Brain pericyte (primary cell): ENCODE measurements around the gene MAP3K4.

Source experiments
- DNase-seq: peaks from one replicate; pipeline ENCODE4 v3.0.0-alpha.2; 2012; ENCODE audit warnings: low read depth, low spot score

Gene MAP3K4

DNA sequence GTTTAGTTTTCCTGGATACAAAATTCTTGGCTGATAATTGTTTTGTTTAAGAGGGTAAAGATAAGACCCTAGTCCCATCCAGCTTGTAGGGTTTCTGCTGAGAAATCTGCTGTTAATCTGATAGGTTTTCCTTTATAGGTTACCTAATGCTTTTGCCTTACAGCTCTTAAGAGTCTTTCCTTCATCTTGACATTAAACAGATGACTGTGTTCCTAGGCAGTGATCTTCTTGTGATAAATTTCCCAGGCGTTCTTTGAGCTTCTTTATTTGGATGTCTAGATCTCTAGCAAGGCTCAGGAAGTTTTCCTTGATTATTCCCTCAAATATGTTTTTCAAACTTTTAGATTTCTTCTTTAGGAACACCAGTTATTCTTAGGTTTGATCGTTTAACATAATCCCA is 134.0 kb downstream of the MAP3K4 start:
- DNase-seq, result no peak

DNA sequence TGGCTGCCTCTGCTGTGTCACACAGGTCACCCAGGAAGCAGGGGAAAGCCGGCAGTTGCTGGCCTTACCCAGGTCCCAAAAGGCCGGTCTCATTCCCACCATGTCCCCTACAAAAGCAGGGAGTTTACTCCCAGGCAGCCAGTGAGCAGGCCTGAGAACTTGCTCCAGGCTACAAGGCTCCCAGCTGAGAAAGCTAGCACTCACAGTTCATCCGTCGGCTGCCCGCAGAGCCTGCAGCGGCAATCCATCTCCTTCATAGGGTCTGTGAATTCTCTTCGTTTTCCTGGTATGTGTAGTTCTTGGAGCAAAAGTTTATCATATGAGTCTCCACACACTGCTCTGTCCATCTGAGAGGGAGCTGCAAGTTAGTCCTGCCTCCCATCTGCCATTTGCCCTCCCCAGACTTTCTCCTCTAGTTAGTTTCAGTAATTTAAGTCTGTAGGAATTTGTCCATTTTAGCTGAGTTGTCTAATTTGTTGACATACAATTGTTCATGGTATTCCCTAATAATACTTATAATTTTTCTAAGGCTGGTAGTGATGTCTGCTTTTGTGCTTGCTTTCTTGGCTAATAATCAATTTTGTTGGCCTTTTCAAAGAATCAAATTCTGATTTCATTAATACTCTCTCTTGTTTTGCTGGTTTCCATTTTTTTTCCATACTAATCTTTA is 135.6 kb downstream of the MAP3K4 start:
- DNase-seq, result no peak

DNA sequence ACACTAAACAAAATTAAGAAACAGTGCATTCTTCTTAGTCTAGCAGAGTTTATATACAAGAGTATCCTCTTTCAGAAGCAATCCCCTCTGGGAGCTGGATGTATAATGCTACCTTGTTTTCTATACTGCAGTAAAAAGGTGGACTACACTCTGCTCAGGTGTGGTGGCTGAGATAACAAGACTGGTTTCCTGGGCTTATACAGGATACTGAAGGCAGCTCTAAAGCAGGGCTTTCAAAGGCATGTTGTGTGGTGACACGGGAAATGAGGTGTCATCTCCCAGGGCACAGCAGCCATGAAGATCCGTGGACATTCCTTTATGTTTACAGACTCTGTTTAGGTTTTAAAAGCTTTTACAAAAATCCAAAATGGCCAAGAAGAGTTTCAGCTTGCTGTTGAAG is 136.7 kb downstream of the MAP3K4 start:
- no peak for DNase-seq

DNA sequence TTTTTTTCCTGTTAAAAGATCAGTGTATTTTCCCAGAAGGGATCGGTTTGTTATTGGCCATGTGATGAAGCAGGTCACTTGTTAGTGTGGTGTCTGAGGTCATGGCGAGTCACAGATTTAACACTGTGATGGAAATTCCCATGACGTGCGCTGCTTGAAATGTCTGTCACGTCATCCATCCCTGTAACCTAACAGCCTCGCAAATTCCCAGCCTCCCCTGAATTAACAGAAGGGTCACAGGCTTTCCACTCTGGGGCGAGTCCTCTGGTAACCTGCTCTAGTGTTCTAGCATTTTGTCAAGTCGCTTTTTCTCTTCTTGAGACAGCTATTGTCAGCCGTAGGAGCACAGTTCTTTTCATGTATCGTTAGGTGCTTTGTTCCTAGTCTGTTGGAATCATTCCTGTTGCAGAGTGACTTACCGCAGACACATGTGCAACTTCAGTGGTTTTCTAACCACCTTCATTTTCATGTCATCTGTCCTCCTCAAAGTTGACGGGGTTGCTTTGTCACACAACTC is 137.2 kb downstream of the MAP3K4 start:
- DNase-seq, result no peak

DNA sequence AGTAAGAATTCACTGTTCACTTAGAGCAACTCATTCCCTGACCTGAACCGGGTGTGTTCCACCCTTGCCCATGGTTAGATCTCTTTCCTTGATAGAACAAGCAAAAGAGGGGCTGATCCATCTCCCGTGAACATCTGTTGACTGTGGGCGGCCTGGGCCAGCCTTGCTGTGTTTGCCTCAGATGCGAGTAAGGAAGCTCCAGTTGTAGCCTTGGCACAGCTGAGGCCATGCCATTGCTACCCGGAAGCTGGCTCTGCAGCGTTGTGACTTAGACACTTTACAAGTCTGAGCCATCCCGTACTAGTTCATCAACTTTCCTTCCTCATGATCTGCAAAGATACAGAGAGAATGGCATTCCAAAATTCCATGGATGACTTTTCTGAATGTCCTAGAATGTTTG is 139.0 kb downstream of the MAP3K4 start:
- no peak for DNase-seq

DNA sequence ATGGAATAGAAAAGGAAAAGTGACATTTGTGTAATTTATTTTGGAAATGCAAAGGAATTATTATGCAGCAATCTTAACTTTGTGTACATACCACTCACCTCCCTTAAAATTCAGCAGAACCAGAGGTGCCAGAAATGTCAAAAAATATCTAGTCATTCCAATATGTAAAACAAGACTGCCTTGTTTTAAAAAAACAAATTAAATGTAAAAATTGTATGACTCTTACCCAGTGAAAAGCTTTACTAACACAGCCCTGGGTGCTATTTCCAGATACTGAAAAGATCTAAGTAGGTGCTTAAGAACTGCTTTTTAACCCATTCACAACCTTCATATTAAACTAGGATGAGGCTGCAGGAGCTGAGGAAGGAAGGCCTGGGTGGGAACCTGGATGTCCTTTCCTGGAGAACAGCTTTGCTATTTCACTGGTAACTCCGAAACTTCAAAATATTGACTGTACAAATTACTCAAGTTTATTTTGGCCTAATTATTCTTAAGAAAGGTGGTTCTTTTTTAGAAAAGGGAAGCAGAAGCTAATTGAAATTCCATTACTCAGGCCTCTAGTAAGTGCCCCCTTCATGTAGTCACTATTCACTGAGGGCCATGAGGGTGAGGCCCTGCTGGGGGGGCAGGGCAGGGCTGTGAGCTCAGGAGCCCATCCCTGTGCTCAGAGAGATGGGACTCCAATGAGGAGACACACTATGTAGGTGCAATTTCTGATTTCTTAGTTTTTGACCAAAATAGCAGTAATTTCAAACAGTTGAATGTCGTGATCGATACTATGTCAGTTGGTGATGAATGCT is 139.6 kb downstream of the MAP3K4 start:
- DNase-seq, result no peak

DNA sequence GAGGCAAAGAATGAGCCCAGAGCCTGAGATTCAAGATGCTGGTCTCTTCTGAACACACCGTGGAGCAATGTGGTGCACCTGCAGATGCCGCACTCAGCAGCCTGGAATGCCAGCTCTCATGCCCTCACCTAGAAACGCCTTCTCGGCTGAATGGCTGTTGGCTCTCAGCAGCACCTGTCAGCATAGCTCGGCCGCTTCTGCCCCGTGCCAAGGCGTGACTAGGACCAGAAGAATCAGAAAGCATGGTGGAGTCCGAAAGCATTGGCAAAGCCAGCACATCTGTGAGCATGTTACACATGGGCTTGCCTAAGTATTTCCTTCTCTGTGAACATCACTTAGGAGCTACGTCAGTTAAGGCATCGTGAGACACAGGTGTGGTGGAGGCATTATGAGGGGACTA is 140.8 kb downstream of the MAP3K4 start:
- no peak for DNase-seq

DNA sequence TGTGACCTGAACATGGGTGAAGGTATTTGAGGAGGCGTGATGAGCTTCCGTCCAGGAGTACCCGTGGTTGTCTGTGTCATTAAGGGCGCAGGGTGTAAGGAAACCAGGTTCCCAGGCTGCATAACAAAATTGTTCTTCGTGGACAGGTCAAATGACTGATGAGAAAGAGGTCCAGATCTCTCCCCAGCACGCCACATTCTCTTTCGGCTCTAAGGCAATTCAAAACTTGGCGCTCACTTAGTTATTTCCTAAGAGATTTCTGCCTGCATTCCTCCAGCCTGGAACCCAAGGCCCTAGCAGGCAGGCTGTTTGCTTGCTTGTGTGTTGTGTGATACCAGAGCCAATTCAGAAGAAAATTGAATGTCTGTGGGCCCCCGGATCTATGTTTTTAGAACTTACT is 142.4 kb downstream of the MAP3K4 start:
- no peak for DNase-seq

DNA sequence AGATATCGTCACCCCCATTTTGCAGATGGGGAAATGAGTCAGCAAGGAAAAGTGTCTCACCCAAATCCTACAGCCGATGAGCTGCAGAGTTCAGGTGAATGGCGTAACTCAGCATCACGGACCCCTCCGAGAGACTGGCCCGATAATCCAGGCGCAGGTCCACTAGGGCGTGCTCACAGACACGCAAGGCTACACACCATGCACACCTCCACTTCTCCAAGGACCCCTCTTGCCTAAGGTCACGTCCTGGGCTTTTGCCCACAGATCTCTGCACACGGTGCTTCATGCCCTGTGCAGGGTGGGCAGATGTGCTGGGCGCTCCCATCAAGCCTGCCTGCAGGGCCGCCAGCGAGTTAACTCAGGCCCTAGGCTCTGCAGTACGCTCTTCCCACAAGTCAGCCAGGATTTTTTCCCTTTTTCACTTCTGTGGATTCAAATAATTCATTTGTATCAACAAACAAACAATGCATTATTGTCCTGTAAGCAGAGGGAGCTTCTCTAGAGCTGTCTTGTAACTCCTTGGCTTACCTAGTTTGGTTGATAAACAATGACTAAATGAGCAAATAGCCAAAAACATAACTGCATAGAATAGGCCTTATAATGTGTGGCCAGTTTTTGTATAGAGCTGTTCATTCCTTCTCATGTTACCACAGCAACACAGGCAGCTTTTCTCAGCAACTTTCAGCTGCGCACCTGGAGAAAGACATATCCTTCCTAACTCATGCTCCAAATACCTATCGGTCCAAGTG is 143.2 kb downstream of the MAP3K4 start:
- DNase-seq, result no peak

DNA sequence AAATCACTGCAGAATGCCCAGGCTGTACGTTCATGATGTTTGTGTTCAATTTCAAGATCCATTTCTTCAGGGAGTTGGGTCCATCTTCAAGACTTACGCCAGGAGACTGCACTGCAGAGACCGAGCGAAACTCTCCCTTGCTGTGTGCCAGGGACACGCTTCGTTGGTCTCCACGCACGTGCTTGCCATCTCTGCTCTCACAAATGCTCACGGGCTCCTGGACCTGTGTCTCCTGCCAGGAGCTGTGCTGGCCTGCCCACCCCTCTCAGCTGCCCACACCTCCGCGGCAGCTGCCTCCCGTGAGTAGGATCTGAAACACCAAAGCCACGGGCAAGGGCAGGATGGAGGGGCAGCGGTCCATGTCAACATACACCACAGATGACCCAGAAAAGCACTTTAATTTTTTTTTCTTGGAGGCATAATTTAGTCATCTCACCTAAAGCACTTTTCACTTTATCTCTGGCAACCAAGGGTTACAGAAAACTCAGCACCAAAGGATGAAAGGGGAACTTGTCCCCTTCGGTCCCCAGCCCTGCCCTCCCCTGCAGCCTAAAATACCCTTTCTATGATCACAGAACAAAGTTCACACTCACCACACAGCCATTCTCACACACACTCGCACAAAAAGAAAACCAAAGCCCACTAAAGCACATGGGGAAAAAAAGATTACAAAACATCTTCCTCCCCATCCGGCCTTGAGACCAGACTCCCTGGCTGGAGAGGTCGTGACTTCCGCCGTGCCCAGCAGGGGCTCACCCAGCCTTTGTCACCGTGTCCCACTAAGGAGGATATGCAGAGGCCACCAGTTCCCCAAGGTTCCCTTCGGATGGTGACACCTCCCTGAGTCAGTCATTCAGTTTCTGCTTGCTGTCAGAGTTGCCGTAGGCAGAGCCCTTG is 144.4 kb downstream of the MAP3K4 start:
- DNase-seq, result no peak

DNA sequence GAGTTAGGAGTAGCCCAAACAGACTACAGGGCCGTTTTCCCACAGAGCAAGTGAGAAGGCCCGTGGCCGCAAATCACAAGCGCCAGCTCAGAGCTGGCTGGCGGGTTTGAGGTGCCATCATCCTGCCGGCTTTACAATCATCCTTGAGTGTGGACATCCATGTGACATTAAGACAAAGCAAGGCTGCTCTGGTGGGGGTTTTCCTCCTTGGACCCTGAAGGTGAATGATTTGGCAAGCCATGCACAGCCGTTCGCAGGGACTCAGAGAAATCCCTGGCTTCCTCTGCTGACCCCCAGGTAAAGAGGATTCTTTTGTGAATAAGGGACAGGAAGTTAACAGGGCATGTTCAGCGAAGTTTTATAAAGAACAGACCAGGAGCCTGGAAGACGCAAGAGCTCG is 145.1 kb downstream of the MAP3K4 start:
- no peak for DNase-seq

DNA sequence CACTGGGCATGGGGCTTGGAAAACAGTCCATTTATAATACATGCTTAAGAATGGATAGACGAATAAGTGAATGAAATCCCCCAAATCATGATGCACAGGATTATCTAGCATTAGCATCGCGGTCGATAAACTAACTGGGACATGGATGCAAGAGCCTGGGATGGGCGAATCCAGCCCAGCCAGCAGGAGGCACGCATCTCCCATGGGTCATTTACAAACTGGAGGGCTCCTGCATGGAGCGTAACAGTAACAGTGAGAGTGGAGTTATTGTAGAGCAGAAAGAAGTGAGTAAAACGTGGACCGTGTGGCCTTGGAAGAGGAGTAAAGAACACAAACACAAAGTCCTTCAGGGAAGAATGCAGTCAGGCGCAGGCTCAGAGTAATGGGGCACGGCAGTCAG is 145.8 kb downstream of the MAP3K4 start:
- no peak for DNase-seq

DNA sequence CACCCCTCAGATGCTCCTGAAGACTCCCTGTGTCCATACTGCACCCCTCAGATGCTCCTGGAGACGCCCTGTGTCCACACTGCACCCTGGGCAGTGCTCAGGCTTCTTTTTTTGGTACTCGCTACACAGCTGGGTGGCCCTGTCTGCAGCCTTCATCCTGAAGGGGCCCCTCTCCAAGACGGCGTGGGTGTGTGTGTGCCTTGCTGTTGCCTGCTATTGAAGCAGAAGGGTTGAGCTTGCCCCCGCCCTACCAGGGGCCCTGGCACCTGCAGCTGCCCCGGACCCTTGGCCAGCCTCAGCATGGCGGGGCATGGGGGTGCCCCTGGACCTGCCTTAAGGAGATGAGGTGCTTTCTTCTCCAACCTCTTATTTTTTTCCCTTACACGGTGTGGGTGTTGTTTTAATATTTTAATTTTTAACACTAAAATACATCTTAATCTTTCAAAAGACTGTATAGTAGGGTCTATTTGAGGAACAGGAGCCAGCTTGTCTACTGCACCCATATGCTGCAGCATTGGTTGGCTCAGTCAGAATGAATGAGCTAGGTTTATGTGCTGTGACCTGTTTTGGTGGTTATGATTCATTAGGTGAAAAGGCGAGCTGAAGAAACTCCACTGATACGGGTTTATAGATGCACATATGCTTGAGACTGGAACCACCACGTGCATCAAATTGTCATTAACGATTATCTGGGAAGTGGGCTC is 146.4 kb downstream of the MAP3K4 start:
- DNase-seq, result no peak

DNA sequence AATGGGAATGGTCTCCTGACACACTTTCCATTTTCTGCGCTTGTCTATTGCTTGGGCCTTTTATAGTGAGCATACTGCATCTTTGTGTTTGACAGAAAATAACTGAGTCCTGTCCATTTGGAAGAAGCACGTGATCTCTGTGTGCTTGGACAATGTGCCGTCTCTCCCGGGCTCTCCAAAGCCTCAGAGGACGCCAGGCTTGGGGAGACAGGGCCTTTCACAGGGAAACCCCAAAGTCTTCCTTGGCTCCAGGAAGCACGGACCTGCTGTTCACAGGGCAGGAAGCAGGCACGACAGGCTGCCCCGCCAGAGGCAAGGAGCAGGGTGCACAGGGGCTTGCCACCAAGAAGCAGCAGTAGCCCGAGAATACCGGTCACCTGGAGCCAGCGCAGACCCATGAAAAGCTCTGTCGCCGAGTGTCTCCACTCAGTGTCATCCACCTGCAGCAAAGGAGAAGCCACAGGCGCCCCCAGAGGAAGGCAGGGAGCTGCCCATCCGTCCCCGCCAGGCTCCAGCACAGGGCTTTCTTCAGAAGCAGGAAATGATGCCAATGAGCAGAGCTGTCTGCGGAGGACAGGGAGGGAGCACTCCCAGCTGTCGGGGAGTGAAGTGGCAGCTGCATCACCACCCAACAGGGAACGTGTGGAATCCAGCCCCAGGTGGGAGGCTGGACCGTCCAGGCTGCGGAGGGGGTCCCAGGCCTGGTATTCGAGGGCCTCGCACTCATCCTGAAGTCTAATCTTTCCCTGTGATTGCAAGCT is 147.2 kb downstream of the MAP3K4 start:
- DNase-seq, result no peak

DNA sequence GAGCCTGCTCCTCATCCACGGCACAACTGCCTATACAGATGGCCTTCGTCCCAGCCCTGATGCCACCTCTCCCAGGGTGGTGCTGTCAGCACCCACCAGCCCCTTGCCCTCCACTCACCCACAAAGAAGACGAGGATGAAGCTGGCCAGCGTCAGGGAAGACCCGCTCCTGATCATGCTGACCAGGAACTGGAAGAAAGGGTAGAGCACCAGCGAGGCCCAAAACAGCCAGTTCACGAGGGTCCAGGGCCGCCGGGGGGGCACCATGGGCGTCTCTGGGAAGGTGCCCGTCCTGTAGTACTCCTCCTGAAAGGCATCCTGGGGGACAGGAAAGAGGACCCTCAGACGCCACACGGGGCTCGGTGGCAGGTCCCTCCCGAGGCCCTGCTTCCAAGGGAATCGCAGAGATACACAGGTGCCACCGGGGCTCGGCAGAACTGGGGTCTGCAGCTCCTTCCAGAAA is 147.8 kb downstream of the MAP3K4 start:
- DNase-seq, result no peak

DNA sequence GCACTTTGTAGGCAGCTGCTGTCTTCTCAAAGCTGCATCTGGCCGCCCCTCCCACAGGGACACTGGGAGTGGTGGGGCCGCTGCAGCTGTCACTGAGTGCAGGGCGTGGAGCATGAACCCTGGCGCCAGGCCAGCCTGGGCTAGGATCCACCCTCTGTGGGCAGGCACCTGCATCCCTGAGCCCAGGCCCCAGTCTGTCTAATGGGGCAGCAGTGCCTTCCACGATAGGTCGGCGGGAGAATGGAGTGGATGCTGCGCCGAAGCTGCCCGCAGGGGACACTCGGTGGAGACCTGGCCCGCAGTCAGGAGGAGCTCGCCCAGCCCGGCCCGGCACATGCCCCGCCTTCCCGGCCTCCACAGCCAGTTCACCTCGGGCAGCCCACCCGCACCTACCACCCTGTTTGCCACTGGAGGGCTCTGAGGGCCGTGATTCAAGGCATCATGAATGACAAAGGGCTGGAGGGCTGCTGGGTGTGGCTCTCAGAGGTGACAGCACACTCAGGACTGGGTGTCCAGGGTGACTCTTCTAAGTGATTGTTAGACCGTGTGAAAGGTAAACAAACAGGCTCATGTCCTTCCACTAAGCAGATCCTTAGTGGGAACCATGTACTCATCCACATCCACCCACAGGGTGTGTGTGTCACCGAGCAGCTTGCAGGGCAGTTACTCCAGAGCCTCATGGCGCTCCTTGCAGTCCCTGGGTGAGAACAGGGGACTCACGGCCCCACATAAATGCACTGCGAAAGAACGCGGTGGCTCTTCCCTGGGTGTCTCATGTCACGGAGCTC is 148.4 kb downstream of the MAP3K4 start:
- no peak for DNase-seq

DNA sequence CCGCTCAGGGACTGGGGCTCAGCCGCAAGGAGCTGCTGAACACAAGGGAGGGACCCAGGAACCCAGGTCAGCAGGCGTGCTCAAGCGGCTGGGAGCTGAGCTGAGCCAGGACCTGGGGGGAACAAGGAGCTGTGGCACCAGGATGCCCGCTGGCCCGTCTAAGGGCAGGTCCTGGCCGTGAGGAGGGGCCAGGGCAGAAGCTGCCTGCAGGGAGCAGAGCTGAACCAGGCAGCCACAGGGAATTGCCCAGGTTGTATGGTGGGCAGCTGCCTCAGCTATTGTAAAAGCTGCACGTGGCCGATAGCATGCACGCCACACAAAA is 148.9 kb downstream of the MAP3K4 start:
- DNase-seq, result no peak

DNA sequence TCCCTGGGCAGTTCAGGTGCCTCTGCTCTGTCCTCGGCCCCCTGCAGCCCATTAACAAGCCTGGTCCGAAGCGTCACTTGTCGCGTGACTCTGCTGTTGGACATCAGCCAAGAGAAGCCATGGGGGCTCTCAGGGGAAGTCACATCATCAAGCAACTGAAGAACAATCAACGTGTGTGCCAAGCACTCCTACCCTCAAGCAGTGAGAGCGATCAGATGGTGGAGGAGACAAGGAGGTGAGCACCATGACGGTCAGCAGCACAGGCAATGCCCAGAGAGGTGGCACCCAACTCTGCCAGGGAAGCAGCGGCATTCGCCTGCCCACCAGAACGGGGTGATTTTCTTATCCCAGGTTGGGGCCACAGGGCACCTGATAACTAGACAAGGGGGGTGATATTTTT is 149.6 kb downstream of the MAP3K4 start:
- DNase-seq, result no peak

DNA sequence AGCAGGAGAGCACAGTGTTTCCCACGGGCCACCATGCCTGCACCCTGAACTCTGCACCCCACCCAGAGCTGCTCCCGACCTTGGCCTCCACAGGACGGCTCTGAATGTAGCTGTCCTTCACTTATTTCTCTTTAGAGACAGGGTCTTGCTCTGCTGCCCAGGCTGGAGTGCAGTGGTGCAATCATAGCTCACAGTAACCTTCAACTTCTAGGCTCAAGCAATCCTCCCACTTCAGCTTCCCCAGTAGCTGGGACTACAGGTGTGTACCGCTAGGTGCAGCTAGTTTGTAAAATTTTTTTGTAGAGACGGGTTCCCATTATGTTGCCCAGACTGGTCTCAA is 151.4 kb downstream of the MAP3K4 start:
- no peak for DNase-seq
